Suprapubic skin (tissue), 4 donors: ENCODE data around the gene KIRREL3. TPM values are rescaled to one million over a fixed set of nuclear protein-coding genes. Genes with fewer than 3 reads are reported as not detected.

ENCODE experiments used
- DNase-seq, 2 donors: peaks; one replicate each; pipeline ENCODE4 v3.0.0-alpha.2; 2019; ENCODE audit warnings: low spot score in 2 of 2
- H3K27ac ChIP-seq: fragments of 200-600 bp; sonication (generic); one replicate; pipeline ENCODE4 v1.5.1; 2019
- H3K27me3 ChIP-seq: fragments of 200-600 bp; sonication (generic); one replicate; pipeline ENCODE4 v1.5.1; 2019
- H3K36me3 ChIP-seq: fragments of 200-600 bp; sonication (generic); one replicate; pipeline ENCODE4 v1.5.1; 2019
- H3K4me1 ChIP-seq: fragments of 200-600 bp; sonication (generic); one replicate; pipeline ENCODE4 v1.5.1; 2019
- H3K4me3 ChIP-seq: fragments of 200-600 bp; sonication (generic); one replicate; pipeline ENCODE4 v1.5.1; 2019; ENCODE audit warnings: mild to moderate bottlenecking
- H3K9me3 ChIP-seq: fragments of 200-600 bp; sonication (generic); one replicate; pipeline ENCODE4 v1.5.1; 2019
- CTCF ChIP-seq, 2 donors: fragments of 200-600 bp in 1 of 2; fragments of 450-650 bp in 1 of 2; sonication (generic) in 1 of 2; IDR thresholded peaks; one replicate each; pipeline ENCODE4 v1.5.1; 2016 to 2019; ENCODE audit warnings: antibody characterized with exemption in 2 of 2, mild to moderate bottlenecking in 1 of 2, moderate library complexity in 1 of 2
- EP300 ChIP-seq: sonication (generic); formaldehyde crosslinking; IDR thresholded peaks from one replicate; pipeline ENCODE4 v1.6.1; 2017; ENCODE audit warnings: antibody characterized with exemption
- POLR2A ChIP-seq, 2 donors: fragments of 450-650 bp; IDR thresholded peaks; one replicate each; pipeline ENCODE4 v1.6.1; 2017; ENCODE audit warnings: antibody characterized with exemption in 2 of 2, mild to moderate bottlenecking in 2 of 2, moderate library complexity in 2 of 2
- POLR2AphosphoS5 ChIP-seq, 3 donors: sonication (generic); formaldehyde crosslinking; IDR thresholded peaks; one replicate each; pipeline ENCODE4 v1.6.1; 2017; ENCODE audit warnings: antibody characterized with exemption in 3 of 3
- WGBS: methylation state at CpG from one replicate; pipeline ENCODE4 v1.1.5; 2018; 5-methylcytosine and 5-hydroxymethylcytosine counted together
- total RNA-seq, 4 donors: library from RNA; depleted of rRNA; stranded (reverse); fragments of >200 nt; gene quantifications; one replicate each; pipeline ENCODE4 v1.1.0, GENCODE V29; 2016

The KIRREL3 gene
- total RNA-seq, 4 donors from 2014 or later: 0.17 TPM; not detected in 3

GRCh38 chr11:126989942-126990715, 10.4 kb downstream of the KIRREL3 start:
- no peak for TF ChIP-seq POLR2A (IDR thresholded peaks at IDR 0.05)
- TF ChIP-seq CTCF (IDR thresholded peaks at IDR 0.05): peak; percentile 46 to 97
- TF ChIP-seq POLR2AphosphoS5 (IDR thresholded peaks at IDR 0.05): no peak
- TF ChIP-seq EP300: no peak
- H3K4me3 ChIP-seq: no peak overlapping the region
- H3K27me3 ChIP-seq: peaks cover 27% of the 10 kb centered on the region
- H3K27ac ChIP-seq: no peak overlapping the region
- H3K36me3 ChIP-seq: no peaks in the 10 kb centered on the region
- peaks cover 5% of the 10 kb centered on the region for H3K4me1 ChIP-seq
- H3K9me3 ChIP-seq: no peaks in the 10 kb centered on the region
- DNase-seq: no peak
- WGBS: 30% methylated on average over 19 of the region's 22 CpGs

GRCh38 chr11:126988655-126989054, 11.9 kb downstream of the KIRREL3 start:
- peaks cover 5% of the 10 kb centered on the region for H3K4me1 ChIP-seq
- H3K4me3 ChIP-seq: no peak overlapping the region
- 89% methylated on average over 7 of the region's 7 CpGs for WGBS
- no peaks in the 10 kb centered on the region for H3K9me3 ChIP-seq
- H3K27ac ChIP-seq: no peak overlapping the region
- TF ChIP-seq CTCF (IDR thresholded peaks at IDR 0.05) (no peak), POLR2AphosphoS5 (IDR thresholded peaks at IDR 0.05) (no peak), EP300 (no peak), POLR2A (IDR thresholded peaks at IDR 0.05) (no peak)
- DNase-seq: no peak
- no peaks in the 10 kb centered on the region for H3K36me3 ChIP-seq
- peaks cover 27% of the 10 kb centered on the region for H3K27me3 ChIP-seq

- TF ChIP-seq CTCF (IDR thresholded peaks at IDR 0.05): no peak
- no peak for TF ChIP-seq POLR2A (IDR thresholded peaks at IDR 0.05)
- no peak for TF ChIP-seq EP300
- TF ChIP-seq POLR2AphosphoS5 (IDR thresholded peaks at IDR 0.05): no peak
- DNase-seq: no peak
- Histone ChIP-seq H3K27ac (no peak overlapping the region), H3K27me3 (peaks cover 18% of the 10 kb centered on the region), H3K9me3 (no peaks in the 10 kb centered on the region), H3K4me1 (no peaks in the 10 kb centered on the region), H3K36me3 (no peaks in the 10 kb centered on the region), H3K4me3 (no peak overlapping the region)
- 60% methylated on average over 2 of the region's 2 CpGs for WGBS
Observed at GRCh38 chr11:126981635-126982034, 18.9 kb downstream of the KIRREL3 start.

- DNase-seq: no peak
- H3K36me3 ChIP-seq: no peaks in the 10 kb centered on the region
- peaks cover 16% of the 10 kb centered on the region for H3K27me3 ChIP-seq
- no peak overlapping the region for H3K4me3 ChIP-seq
- no peaks in the 10 kb centered on the region for H3K4me1 ChIP-seq
- 65% methylated on average over 5 of the region's 5 CpGs for WGBS
- no peak overlapping the region for H3K27ac ChIP-seq
- H3K9me3 ChIP-seq: no peaks in the 10 kb centered on the region
- TF ChIP-seq CTCF (IDR thresholded peaks at IDR 0.05): no peak
- TF ChIP-seq EP300: no peak
- no peak for TF ChIP-seq POLR2AphosphoS5 (IDR thresholded peaks at IDR 0.05)
- TF ChIP-seq POLR2A (IDR thresholded peaks at IDR 0.05): no peak
Observed at GRCh38 chr11:126978911-126979310, 21.7 kb downstream of the KIRREL3 start.

- whole genome bisulfite sequencing: 72% methylated on average over 3 of the region's 3 CpGs
- no peaks in the 10 kb centered on the region for H3K36me3 ChIP-seq
Observed at GRCh38 chr11:126978165-126978564, 22.4 kb downstream of the KIRREL3 start.

More at GRCh38 chr11:126978165-126978564, 22.4 kb downstream of the KIRREL3 start:
- no peak for TF ChIP-seq POLR2A (IDR thresholded peaks at IDR 0.05)
- TF ChIP-seq CTCF (IDR thresholded peaks at IDR 0.05): no peak
- TF ChIP-seq POLR2AphosphoS5 (IDR thresholded peaks at IDR 0.05): no peak
- no peak for TF ChIP-seq EP300
- Histone ChIP-seq H3K9me3 (no peaks in the 10 kb centered on the region), H3K4me1 (no peaks in the 10 kb centered on the region), H3K27ac (no peak overlapping the region), H3K27me3 (peaks cover 16% of the 10 kb centered on the region), H3K4me3 (no peak overlapping the region)
- no peak for DNase-seq
